Endometrial microvascular endothelial cells (primary cell): ENCODE measurements around the gene ATP13A1. TPM values are rescaled to one million over a fixed set of nuclear protein-coding genes. Genes with fewer than 3 reads are reported as not detected.
"Not testable (repeated sequence)": the region's sequence is repeated elsewhere in the genome, so short reads cannot be mapped to it uniquely, and the experiment has no call there.

Source experiments
- in situ Hi-C: cut with HindIII; loops from 2 replicates; pipeline ENCODE4 v1.10.0; 2017; ENCODE audit warnings: low sequenced_read_pairs, low pct_unique_long_range_greater_than_20kb; ENCODE audit errors: inconsistent ontology term
- total RNA-seq: library from RNA; depleted of rRNA; stranded (reverse); fragments of >200 nt; gene quantifications from one replicate; pipeline ENCODE4 v1.2.3, GENCODE V29; 2015; ENCODE audit errors: inconsistent ontology term

ATP13A1 gene
- total RNA-seq, 1 donor from 2014 or later = 46.7 TPM

DNA sequence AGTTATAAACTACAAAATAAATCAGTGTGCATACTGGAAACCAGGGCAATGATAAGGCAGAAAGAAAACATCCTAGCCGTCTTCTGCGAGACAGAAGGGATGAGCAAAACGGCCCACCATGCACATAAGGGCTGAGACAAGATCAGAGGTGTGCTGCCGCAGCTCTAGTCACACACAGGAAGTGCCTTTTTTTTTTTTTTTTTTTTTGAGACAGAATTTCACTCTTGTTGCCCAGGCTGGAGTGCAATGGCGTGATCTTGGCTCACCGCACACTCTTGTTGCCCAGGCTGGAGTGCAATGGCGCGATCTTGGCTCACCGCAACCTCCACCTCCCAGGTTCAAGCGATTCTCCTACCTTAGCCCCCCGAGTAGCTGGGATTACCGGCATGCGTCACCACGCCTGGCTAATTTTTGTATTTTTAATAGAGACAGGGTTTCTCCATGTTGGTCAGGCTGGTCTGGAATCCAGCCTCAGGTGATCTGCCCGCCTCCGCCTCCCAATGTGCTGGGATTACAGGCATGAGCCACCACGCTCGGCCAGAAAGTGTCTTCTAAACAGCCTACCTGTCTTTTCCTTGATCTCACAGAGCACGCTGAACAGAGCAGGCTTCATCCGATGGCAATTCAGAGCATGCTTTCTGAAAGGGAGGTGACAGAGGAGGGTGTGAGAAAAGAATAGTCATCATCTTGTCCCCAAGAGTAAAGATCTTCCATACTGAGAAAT is 64.6 kb downstream of the ATP13A1 start:
- in situ Hi-C loops = not testable (repeated sequence)

- in situ Hi-C loops = no loop called here
Measured at GRCh38 chr19:19597809-19598306, 65.6 kb downstream of the ATP13A1 start.

Other genes with a start within 250 kb of the ATP13A1 start
- 0.09 TPM for gene TSSK6, start 148.1 kb downstream of the ATP13A1 start, total RNA-seq
- gene NDUFA13, start 147.5 kb downstream of the ATP13A1 start, total RNA-seq = 2.9 TPM
- not detected for gene YJEFN3, start 134.8 kb downstream of the ATP13A1 start, total RNA-seq
- gene CILP2, start 125.4 kb downstream of the ATP13A1 start, total RNA-seq = not detected
- gene PBX4, start 45.0 kb downstream of the ATP13A1 start, total RNA-seq = not detected
- 0.56 TPM for gene LPAR2, start 35.5 kb downstream of the ATP13A1 start, total RNA-seq
- gene GMIP, start 20.0 kb downstream of the ATP13A1 start, total RNA-seq = 29.0 TPM
- gene ZNF101, start 5.2 kb upstream of the ATP13A1 start, total RNA-seq = 3.7 TPM
- 1.8 TPM for gene ZNF14, start 69.4 kb upstream of the ATP13A1 start, total RNA-seq
- gene ZNF506, start 158.1 kb upstream of the ATP13A1 start, total RNA-seq = 3.8 TPM
- gene ZNF253, start 202.2 kb upstream of the ATP13A1 start, total RNA-seq = 8.4 TPM
- gene ZNF93, start 237.3 kb upstream of the ATP13A1 start, total RNA-seq = 18.2 TPM